ENCODE results near the gene CS.

Gene CS

DNA sequence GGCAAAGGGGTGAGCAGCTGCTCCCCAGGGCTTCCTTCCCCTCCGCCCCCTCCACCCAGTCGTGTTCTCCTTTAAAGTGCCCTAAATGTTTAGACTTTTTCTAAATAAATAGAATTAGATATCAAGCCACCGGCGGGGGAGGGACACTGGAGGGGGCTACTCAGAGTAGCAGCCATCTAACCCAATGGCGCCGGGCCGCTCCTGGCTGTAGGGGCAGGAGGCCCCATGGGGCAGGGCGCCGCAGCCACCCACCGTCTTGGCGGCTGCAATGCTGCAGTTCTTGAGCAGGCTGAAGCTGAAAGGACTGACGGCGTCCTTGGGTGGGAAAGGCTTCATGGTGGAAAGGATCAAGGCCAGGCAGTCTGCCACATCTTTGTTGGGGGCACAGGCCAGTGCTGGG, 57.1 kb downstream of the CS start:
- no peak for DNase-seq

DNA sequence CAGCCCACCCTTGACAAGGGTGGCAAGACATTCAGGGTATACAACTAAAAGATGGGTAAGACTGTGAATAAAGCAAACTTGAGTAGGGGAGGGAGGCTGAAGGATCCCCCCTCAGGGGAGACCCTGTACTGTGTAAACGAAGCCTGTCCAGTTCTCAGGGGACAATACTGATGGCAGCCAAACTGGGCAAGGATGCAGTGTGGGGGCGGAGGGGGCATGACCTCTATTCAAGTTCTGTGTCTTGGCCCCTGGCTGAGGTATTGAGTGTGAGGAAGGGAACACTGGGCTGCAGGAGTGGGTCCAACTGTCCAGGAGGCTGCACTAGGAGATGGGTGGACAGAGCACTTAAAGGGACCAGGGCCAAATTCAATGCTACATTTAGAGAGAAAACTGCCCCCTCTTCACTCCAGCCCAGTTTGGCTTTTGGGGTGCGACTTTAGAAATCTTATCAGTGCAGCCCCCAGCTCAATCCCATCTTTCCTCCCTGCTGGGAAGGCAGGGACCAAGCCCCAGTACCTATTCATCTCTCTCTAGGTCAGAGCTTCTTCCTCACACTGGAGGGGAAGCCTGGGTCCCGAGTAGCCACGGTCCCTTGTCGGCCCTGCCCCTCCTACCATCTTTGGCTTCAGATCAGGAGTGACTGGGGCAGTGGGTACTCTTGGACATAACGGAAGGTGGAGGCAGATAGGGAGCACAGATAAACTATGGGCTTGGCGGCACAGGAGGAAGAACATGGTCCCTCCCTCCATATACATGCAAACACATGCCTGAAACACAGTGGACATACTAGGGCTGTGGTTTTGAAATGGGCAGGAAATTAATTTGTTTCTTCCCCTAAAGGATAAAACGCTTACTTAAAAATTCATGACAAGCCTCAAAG, 58.5 kb downstream of the CS start:
- DNase-seq, result no peak

DNA sequence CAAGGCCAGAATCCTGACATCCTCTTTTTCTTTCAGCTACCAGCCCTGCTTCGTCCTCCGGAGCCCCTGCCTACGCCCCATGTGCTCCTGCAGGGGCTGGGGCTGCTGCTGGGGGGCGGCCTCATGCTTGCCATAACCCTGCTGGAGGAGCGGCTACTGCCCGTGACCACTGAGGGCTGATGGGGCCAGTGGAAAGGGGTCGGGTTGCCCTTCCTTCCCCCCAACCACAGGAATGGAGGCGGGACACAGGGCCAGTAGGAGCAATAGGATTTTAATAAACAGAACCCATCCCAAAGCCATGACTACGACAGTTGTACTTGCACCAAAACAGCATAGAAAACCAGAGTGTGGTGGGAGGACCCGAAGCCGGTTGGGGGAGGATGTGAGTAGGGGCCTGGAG, 62.6 kb downstream of the CS start:
- DNase-seq, result no peak

DNA sequence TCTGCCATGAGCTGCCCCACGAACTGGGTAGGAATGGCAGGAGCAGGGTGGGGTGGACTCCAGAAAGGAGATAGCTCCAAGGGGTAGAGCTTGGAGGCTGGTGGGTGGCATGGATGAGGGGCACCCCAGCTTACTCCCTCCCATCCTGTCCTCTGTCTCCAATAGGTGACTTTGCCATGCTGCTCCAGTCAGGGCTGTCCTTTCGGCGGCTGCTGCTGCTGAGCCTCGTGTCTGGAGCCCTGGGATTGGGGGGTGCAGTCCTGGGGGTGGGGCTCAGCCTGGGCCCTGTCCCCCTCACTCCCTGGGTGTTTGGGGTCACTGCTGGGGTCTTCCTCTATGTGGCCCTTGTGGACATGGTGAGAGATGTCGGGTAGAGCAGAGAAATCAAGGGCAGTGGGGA, 63.1 kb downstream of the CS start:
- no peak for DNase-seq

DNA sequence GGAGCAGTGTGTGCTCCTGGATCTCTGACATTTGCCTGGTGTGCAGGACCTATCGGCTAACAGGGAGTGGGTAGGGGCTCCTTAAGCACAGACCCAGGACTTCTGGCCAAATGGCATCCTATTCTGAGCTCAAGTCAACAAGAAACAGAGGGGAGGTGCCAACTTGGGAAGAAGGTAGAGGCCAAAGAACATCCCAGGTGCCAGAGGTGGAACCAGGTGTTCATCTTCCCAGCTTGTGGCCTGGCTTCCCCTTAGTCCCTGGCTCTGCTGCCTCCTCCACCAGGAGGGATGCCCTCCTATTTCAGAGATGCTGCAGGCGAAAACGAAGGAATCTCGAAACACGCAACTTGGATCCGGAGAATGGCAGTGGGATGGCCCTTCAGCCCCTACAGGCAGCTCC, 64.0 kb downstream of the CS start:
- DNase-seq, result no peak

DNA sequence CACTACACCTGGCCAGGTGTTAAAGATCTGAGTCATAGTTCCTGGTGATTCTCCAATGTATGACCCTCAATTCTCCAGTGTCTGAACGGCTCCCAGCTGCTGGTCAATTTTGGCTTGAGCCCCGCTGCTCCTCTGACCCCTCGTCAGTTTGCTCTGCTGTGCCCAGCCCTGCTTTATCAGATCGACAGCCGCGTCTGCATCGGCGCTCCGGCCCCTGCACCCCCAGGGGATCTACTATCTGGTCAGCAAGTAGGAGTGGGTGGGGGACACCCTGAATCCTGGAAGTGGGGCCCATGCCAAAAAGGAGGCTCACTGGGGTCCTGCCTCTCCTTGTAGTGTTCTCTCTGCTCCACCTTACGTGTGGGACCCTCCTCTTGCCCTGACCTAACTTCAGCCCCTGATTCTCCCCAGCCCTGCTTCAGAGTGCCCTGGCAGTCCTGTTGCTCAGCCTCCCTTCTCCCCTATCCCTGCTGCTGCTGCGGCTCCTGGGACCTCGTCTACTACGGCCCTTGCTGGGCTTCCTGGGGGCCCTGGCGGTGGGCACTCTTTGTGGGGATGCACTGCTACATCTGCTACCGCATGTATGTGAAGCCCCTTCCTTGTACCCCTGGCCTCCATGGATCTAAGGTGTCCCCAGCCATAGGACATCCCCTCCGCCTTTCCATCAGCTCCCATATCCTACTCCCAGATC, 65.2 kb downstream of the CS start:
- DNase-seq, result no peak

DNA sequence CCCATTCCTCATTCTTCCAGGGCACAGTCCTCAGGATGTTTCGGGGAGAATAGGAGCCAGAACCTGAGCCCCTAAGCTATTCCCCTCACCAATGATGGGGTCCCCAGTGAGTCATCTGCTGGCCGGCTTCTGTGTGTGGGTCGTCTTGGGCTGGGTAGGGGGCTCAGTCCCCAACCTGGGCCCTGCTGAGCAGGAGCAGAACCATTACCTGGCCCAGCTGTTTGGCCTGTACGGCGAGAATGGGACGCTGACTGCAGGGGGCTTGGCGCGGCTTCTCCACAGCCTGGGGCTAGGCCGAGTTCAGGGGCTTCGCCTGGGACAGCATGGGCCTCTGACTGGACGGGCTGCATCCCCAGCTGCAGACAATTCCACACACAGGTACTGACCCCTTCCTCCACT, 68.9 kb downstream of the CS start:
- no peak for DNase-seq

DNA sequence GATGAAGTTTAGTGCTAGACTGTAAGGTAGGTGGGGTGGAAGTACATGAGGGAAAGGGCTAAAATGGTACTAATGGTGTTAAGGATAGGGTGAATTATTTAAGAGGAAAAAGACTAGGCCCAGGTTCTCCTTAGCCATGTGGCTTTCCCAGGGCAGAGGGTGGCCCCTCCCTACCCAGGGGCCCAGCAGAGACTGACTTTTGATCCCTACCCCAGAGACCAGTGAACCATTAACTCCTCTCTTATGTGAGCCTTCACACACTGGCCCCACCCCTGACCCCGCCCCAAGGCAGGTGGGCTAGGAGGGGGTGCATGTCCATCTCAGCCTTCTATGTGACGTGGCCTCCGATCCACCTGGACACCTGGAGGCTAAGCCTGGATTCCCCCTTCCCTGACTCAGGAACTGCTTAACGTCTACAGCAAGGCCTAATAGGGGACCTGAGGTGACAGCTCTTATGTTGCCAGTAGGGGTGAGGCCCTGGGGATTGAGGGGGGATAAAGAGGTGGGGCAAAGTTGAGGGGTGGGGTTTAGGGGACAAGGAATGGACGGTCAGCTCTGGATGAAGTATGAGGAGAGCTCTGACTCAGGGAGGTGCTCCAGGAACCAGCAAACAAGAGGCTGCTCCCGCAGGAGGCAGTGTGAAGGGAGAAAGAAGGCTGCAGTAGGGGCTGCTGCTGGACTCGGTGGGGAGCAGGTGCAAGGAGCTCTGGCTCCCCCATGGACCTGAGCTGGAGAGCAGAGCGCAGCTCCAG, 69.5 kb downstream of the CS start:
- DNase-seq, result no peak

DNA sequence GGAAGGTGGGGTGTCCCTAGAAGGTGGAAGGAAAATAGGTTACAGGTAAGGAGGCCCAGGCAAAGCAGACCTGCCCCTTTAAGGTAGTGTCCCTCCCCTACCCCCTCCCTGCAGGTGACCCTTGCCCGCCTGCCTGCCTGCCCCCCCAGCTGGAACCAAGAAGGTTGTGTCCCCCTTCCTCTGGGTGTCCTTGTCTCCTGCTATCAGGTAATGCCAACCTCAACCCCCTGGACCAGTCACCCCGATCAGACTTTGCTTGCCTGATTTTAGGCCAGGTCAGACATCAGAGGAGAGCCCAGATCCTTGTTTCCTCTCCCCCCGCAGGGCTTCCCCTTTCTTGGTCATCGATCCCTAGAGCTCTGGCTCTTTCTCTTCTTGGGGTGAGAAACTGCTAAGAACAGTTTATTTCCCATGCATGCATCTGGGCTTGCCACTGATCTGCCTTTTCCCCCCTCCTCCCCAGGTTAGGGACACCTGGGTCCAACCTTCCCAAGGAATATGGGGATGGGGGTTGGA, 70.2 kb downstream of the CS start, which contains the start of gene SLC39A5:
Gene SLC39A5, plus strand, starts transcription at position 136 of the 516 bp plus-strand sequence. CDS start 1,224 bp downstream, outside the sequence.
- no peak for DNase-seq

DNA sequence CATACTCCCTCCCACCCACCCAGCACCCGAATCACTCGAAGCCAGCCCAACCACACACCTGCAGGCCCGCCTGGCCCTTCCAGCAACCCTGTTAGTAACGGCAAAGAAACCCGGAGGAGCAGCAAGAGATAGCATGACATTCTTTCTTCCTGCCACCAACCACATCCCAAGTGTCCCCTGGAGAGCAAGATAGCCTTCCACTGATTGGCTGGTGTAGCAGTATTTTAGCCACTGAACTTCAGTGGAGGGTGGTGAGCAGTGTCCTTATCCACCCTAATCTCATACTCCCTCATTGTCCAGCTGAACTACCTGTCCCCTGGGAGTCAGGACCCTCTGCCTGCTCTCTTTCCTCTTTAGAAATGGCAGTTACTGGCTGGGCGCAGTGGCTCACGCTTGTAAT, 71.0 kb downstream of the CS start:
- no peak for DNase-seq

DNA sequence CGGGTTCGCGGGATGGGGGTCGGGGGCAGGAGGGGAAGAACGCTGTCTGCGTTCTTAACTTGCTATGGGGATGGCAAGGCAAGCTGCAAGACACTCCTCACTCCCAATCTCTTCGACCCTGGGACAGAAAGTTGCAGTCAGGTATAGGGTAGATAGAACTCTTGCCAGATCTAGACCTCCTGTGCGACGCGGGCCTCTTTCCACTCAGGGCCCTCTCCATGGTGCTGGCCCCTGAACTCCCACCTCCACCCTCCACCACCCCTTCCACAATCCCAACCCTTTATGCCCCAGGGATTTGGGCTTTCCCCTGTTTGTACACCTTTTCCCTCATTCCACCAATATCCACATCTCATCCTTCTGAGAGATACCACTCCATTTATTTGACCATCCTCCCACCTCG, 75.2 kb downstream of the CS start:
- no peak for DNase-seq

DNA sequence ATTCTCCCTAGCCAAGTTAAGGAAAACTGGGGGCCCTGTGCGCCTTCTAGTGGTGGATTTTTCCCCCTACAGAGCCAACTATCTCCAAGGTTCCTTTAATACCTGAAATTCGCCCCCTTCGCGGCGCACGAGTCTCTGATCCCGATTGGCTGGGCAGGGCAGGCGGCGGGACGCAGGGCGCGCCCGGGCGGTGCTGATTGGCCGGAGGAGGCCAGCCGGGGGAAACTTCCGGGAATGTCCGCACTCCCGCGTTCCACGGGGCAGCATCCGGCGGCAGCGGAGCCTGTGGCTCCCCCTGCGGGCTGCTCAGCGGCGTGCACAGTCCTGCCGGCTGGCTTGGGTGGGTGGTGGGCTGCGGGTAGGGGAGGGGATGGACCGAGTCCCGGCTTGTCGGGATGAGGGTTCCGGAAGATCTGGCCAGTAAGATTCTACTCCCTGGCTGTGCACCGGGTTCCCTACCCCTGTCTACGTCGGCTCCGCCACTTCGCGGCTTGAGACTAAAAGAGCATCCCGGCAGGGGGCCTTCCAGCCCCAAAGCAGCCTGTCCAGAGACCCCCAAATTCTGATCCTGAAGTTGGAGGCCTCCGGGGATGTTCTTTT, 75.9 kb downstream of the CS start, which contains the start of gene NABP2:
Gene NABP2, plus strand, starts transcription at position 241 of the 600 bp plus-strand sequence. CDS start 515 bp downstream, outside the sequence.
- peak; percentile 91 for DNase-seq

DNA sequence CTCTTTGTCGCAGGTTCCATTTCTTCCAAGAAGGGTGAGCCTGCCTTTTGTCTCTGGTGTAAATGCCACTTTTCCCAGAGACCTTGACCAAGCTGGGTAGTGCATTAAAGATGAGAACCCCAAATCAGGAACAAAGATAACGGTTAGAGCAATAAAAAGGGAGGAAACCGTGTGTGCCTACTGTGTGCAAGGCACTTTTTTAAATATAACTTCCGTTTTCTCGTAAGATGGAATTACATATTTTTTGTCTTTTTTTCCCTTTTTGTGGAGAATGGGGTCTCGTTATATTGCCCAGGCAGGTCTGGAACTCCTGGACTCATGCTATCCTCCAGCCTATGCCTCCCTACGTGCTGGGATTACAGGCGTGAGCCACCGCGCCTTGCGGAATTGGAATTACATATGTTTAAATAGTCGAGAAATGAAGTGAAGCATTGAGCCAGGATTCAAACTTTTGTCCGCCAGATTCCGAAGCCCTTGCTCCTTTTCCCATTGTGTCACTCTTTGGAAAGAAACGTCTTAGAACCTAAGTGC, 76.5 kb downstream of the CS start:
- no peak for DNase-seq

DNA sequence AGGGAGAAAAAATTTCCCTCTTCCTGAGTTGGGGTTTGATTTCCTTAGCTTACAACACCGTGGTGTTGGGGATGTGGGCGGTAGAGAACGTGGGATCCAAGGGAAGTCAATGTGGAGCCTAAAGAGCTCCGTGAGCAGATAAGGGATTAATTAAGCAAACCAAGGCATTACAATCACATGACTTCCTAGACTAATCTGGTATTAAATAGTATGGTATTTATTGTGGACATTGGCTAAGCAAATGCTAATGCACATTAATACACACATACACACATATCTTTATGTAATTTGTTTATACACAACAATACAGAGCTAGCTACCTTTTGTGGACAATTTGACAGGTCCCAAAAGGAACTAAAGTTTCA, 77.6 kb downstream of the CS start:
- no peak for DNase-seq

DNA sequence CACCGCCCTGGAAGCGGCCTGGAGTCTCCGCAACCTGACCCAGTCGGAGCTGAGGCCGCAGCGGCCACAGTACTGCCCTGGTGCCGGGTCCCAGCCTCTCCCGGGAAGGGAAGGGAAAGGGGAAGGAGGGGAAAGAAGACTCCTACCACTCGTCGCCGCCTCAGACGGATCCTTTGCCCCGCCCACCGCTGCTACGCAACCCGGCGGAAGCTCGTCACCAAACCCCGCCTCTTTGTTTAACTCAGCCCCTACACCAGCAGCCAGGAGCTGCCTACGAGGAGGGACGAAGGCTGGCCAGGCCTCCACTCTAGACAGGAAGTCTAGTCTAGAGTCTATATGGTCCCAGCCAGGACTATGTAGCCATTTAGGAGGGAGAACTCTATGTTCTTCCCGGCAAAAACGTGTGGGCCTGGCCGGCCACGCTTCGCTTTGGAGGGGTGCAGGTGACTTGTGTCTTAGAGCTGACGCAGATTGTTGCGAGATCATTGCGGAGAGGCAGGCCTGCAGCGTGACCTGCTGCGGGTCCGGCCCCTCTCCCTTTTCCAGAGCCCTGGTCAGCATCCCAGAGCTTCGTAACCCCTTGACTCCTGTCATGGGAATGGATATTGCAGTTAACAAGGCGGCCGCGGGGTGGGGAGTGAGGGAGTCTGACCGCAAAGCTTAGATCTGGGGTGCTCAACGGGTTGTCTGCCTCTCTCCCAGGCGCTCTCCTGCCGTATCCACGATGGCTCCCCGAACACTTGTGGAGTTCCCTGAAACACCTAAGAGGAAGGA, 78.2 kb downstream of the CS start, which contains the start of gene RNF41:
Gene RNF41, minus strand, starts transcription at position 166 of the 774 bp plus-strand sequence. CDS start 7,875 bp downstream, outside the sequence.
- peak; percentile 94 for DNase-seq
